AG04449 (cell line): ENCODE data around the gene NET1.

Experiments used
- CTCF ChIA-PET: fragments of 350-600 bp; formaldehyde crosslinking; extraction: SDS; loops from one replicate; lab custom pipeline; 2021; ENCODE audit warnings: antibody characterized with exemption; lab: Yijun Ruan, JAX
- POLR2A ChIA-PET: fragments of 400-600, 350-600 bp; formaldehyde crosslinking; extraction: SDS; loops from one replicate; lab custom pipeline; 2020; ENCODE audit warnings: antibody characterized with exemption, inconsistent platforms; lab: Yijun Ruan, JAX
- DNase-seq: peaks from one replicate; pipeline ENCODE4 v3.0.0-alpha.2; 2010; ENCODE audit warnings: low read depth, low spot score
- H3K4me3 ChIP-seq: 2 replicates; pipeline ENCODE4 v1.5.1; 2011; ENCODE audit warnings: low read depth, mild to moderate bottlenecking, control low read depth, low read length
- CTCF ChIP-seq: IDR thresholded peaks from one replicate; pipeline ENCODE4 v1.5.1; 2011; ENCODE audit warnings: mild to moderate bottlenecking, moderate library complexity, low read length, control low read depth, inconsistent platforms; ENCODE audit not compliant: insufficient read depth; ENCODE audit errors: missing control alignments

NET1 gene

GRCh38 chr10:5442990-5443370, 30.6 kb downstream of the NET1 start:
- ChIA-PET POLR2A (no interaction called here), CTCF (interaction anchor here (0.9 to 18.8 kb wide), 19 partner anchors 9 to 628 kb away, joined by 3 to 1068 read pairs (median 5); no protein-coding TSS in a partner anchor)
- TF ChIP-seq CTCF = no peak
- no peak for DNase-seq
- no peak overlapping the region for H3K4me3 ChIP-seq

DNA sequence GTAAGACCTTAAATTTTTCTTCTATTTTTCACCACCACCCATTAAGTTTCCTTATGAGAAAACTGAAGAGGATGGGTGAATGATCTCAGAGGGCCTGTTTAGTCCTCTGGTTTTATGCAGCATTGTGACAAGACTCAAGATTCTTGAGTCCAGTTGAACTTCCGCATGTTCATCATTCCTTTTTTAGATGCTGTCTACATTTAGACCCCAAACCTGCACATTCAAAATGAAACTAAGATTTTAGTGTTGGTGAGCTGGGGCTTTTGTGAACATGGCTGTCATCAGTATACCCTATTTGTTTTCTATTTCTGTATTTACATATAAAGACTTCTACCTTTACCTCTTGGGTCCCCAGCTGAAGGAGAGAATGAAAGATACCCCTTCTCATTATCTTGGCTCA, 31.1 kb downstream of the NET1 start:
- ChIA-PET POLR2A (no interaction called here), CTCF (interaction anchor here (0.7 to 18.8 kb wide), 10 partner anchors 10 to 629 kb away, joined by 3 to 1068 read pairs (median 12); no protein-coding TSS in a partner anchor)
- TF ChIP-seq CTCF = no peak
- no peak for DNase-seq
- H3K4me3 ChIP-seq = no peak overlapping the region

GRCh38 chr10:5445006-5445405, 32.6 kb downstream of the NET1 start:
- POLR2A ChIA-PET = no interaction called here
- CTCF ChIA-PET = interaction anchor here (0.7 to 18.8 kb wide), 7 partner anchors 10 to 630 kb away, joined by 3 to 1068 read pairs (median 10); no protein-coding TSS in a partner anchor
- no peak overlapping the region for H3K4me3 ChIP-seq
- TF ChIP-seq CTCF = no peak
- no peak for DNase-seq

DNA sequence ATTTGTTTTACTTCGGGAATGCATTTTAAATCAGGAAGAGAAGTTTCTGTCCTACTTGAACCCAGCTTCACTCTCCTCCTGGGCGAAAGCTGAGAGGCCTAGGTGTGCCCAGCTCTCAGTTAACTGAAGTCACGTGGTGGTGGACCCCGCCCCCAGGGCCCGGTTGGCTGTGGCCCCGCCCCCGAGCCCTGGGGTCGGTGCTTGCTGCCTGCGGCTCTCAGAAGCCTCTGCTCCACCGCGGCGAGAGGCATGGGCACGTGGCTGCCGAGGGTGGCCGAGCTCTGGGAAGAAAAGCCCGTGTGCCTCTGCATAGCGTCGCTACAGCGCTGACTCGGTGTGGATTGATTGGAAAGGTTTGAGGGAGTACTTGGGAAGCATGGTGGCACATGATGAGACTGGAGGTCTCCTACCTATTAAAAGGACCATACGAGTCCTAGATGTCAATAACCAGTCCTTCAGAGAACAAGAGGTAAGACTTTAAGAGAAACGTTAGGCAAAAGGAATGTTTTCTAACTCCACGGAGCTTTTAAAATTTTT, 34.1 kb downstream of the NET1 start:
- DNase-seq = no peak
- TF ChIP-seq CTCF = no peak
- ChIA-PET CTCF (interaction anchor here (0.8 to 18.8 kb wide), 6 partner anchors 13 to 633 kb away, joined by 3 to 1068 read pairs (median 4); no protein-coding TSS in a partner anchor), POLR2A (interaction anchor here (0.5 to 3.2 kb wide), 21 partner anchors 17 to 443 kb away, joined by 3 to 52 read pairs (median 4); partner anchors contain the start of genes ANKRD16 and FBH1)
- peak overlapping the region; percentile 78 for H3K4me3 ChIP-seq

- peak overlapping the region; percentile 78 for H3K4me3 ChIP-seq
Measured at GRCh38 chr10:5447056-5447455, 34.7 kb downstream of the NET1 start.

More at GRCh38 chr10:5447056-5447455, 34.7 kb downstream of the NET1 start:
- ChIA-PET CTCF (interaction anchor here (0.9 to 18.8 kb wide), 9 partner anchors 12 to 634 kb away, joined by 3 to 1068 read pairs (median 4); no protein-coding TSS in a partner anchor), POLR2A (interaction anchor here (0.6 to 3.2 kb wide), 12 partner anchors 17 to 443 kb away, joined by 3 to 52 read pairs (median 4); partner anchors contain the start of genes ANKRD16 and FBH1)
- DNase-seq = no peak
- no peak for TF ChIP-seq CTCF
